Body of pancreas (tissue), 4 donors: ENCODE results near the gene KPNA3.

Source experiments
- CTCF ChIP-seq, 7 experiments: fragments of 450-650 bp in 4 of 7; fragments of 200-600 bp in 3 of 7; sonication (generic) in 3 of 7; IDR thresholded peaks; one replicate each; pipeline ENCODE4 v1.5.1; 2016 to 2019; ENCODE audit warnings: antibody characterized with exemption in 7 of 7
- POLR2A ChIP-seq, 3 donors: fragments of 450-650 bp; IDR thresholded peaks; one replicate each; pipeline ENCODE4 v1.6.1; 2016; ENCODE audit warnings: antibody characterized with exemption in 3 of 3, mild to moderate bottlenecking in 2 of 3

- TF ChIP-seq POLR2A (IDR thresholded peaks at IDR 0.05) (no peak), CTCF (IDR thresholded peaks at IDR 0.05) (no peak)
Observed at GRCh38 chr13:49777746-49778614, 14.5 kb downstream of the KPNA3 start.
